Fibroblast of lung (primary cell): ENCODE data around the gene SDK1. TPM values are rescaled to one million over a fixed set of nuclear protein-coding genes. Genes with fewer than 3 reads are reported as not detected.

Experiments
- DNase-seq, 2 donors: peaks; one replicate each; pipeline versions ENCODE4 v3.0.0 to v3.0.0-alpha.2; 2010; ENCODE audit warnings: low read depth in 2 of 2
- H2AFZ ChIP-seq: 2 replicates; pipeline ENCODE4 v1.5.1; 2012; ENCODE audit warnings: low read length, control low read depth, inconsistent platforms
- H3K27ac ChIP-seq: 2 replicates; pipeline ENCODE4 v1.5.1; 2011; ENCODE audit warnings: low read length, control low read depth; ENCODE audit not compliant: insufficient read depth
- H3K27me3 ChIP-seq: 2 replicates; pipeline ENCODE4 v1.5.1; 2011; ENCODE audit warnings: mild to moderate bottlenecking, low read length; ENCODE audit not compliant: control insufficient read depth, insufficient read depth
- H3K36me3 ChIP-seq: 2 replicates; pipeline ENCODE4 v1.5.1; 2011; ENCODE audit warnings: low read length; ENCODE audit not compliant: control insufficient read depth, insufficient read depth
- H3K4me1 ChIP-seq: 2 replicates; pipeline ENCODE4 v1.5.1; 2011; ENCODE audit warnings: low read length; ENCODE audit not compliant: control insufficient read depth, insufficient read depth; ENCODE audit errors: extremely low read depth
- H3K4me2 ChIP-seq: 2 replicates; pipeline ENCODE4 v1.5.1; 2011; ENCODE audit warnings: low read length, control low read depth; ENCODE audit not compliant: insufficient read depth; ENCODE audit errors: extremely low read depth
- H3K4me3 ChIP-seq, 4 experiments: fragments of 200-600 bp in 1 of 4; sonication (generic) in 1 of 4; replicated peaks in 1 of 4; 2 replicates each; pipeline ENCODE4 v1.5.1; 2011 to 2016; ENCODE audit warnings: low read length in 4 of 4, low read depth in 3 of 4, mild to moderate bottlenecking in 3 of 4, control low read depth in 2 of 4, inconsistent platforms in 1 of 4, mixed read lengths in 1 of 4; ENCODE audit not compliant: insufficient read depth in 1 of 4; ENCODE audit errors: control extremely low read depth in 1 of 4
- H3K79me2 ChIP-seq: 2 replicates; pipeline ENCODE4 v1.5.1; 2012; ENCODE audit warnings: mild to moderate bottlenecking, low read length, inconsistent platforms; ENCODE audit not compliant: control insufficient read depth, insufficient read depth
- H3K9ac ChIP-seq: 2 replicates; pipeline ENCODE4 v1.5.1; 2011; ENCODE audit warnings: mild to moderate bottlenecking, low read length, control low read depth; ENCODE audit not compliant: insufficient read depth
- H3K9me3 ChIP-seq: 2 replicates; pipeline ENCODE4 v1.5.1; 2012; ENCODE audit warnings: low read depth, low read length; ENCODE audit not compliant: control insufficient read depth, insufficient read depth
- H4K20me1 ChIP-seq: 2 replicates; pipeline ENCODE4 v1.5.1; 2011; ENCODE audit warnings: low read length; ENCODE audit not compliant: control insufficient read depth, insufficient read depth; ENCODE audit errors: extremely low read depth
- CTCF ChIP-seq, 2 donors: IDR thresholded peaks in 1 of 2; conservative IDR thresholded peaks in 1 of 2; 1 replicate in 1 of 2; 2 replicates in 1 of 2; pipeline ENCODE4 v1.5.1; 2011 to 2012; ENCODE audit warnings: low read length in 2 of 2, control low read depth in 1 of 2, inconsistent platforms in 1 of 2, low read depth in 1 of 2, mild to moderate bottlenecking in 1 of 2
- EZH2 ChIP-seq: IDR thresholded peaks from 2 replicates; pipeline ENCODE4 v1.5.1; 2012; ENCODE audit warnings: low read length, control low read depth, mild to moderate bottlenecking; ENCODE audit errors: missing control alignments
- polyA plus RNA-seq, 2 donors: library from polyadenylated mRNA; depleted of rRNA in 1 of 2; stranded (reverse) in 1 of 2; unstranded in 1 of 2; fragments of >200 nt; gene quantifications; 2 replicates each; pipeline ENCODE4 v1.2.1, GENCODE V29; 2011 to 2012; ENCODE audit warnings: missing spikeins in 1 of 2
- total RNA-seq: library from RNA; depleted of rRNA; stranded (reverse); fragments of >200 nt; gene quantifications from 2 replicates; pipeline ENCODE4 v1.2.1, GENCODE V29; 2014

SDK1 gene
- total and polyA plus RNA-seq, 2 donors (not counting 1 experiment from before 2014, with no cell fraction given), result 1.0 to 8.6 TPM

- H2AFZ ChIP-seq, result no peak overlapping the region
Measured at GRCh38 chr7:3326246-3326645, 25.2 kb downstream of the SDK1 start.

GRCh38 chr7:3327099-3327498, 26.0 kb downstream of the SDK1 start:
- DNase-seq, result no peak
- Histone ChIP-seq H4K20me1 (no peaks in the 10 kb centered on the region), H3K4me3 (no peak overlapping the region), H3K27me3 (no peaks in the 10 kb centered on the region), H3K36me3 (no peaks in the 10 kb centered on the region), H3K79me2 (no peaks in the 10 kb centered on the region), H3K9ac (no peak overlapping the region), H2AFZ (no peak overlapping the region), H3K27ac (no peak overlapping the region), H3K4me1 (no peaks in the 10 kb centered on the region), H3K9me3 (no peaks in the 10 kb centered on the region), H3K4me2 (no peak overlapping the region)
- TF ChIP-seq EZH2, result no peak
- TF ChIP-seq CTCF (conservative IDR thresholded peaks at IDR 0.05 in 1 of 2, IDR thresholded peaks at IDR 0.05 in 1 of 2; ENCODE audit: low read depth in 1 of 2, low read length in 2 of 2), result no peak

More at GRCh38 chr7:3326246-3326645, 25.2 kb downstream of the SDK1 start:
- no peaks in the 10 kb centered on the region for H3K4me1 ChIP-seq
- H3K79me2 ChIP-seq, result no peaks in the 10 kb centered on the region
- no peak overlapping the region for H3K27ac ChIP-seq
- TF ChIP-seq CTCF (conservative IDR thresholded peaks at IDR 0.05 in 1 of 2, IDR thresholded peaks at IDR 0.05 in 1 of 2; ENCODE audit: low read depth in 1 of 2, low read length in 2 of 2) (no peak), EZH2 (no peak)
- H4K20me1 ChIP-seq, result no peaks in the 10 kb centered on the region
- DNase-seq, result peak in 1 of 2 donors; percentile 22
- H3K4me2 ChIP-seq, result no peak overlapping the region
- H3K9me3 ChIP-seq, result no peaks in the 10 kb centered on the region
- no peak overlapping the region for H3K4me3 ChIP-seq
- H3K36me3 ChIP-seq, result no peaks in the 10 kb centered on the region
- H3K27me3 ChIP-seq, result no peaks in the 10 kb centered on the region
- H3K9ac ChIP-seq, result no peak overlapping the region

- H3K4me1 ChIP-seq, result no peaks in the 10 kb centered on the region
- no peaks in the 10 kb centered on the region for H4K20me1 ChIP-seq
- H3K27me3 ChIP-seq, result no peaks in the 10 kb centered on the region
- no peak overlapping the region for H2AFZ ChIP-seq
- no peak overlapping the region for H3K4me2 ChIP-seq
- H3K9ac ChIP-seq, result no peak overlapping the region
- H3K79me2 ChIP-seq, result no peaks in the 10 kb centered on the region
- TF ChIP-seq CTCF (conservative IDR thresholded peaks at IDR 0.05 in 1 of 2, IDR thresholded peaks at IDR 0.05 in 1 of 2; ENCODE audit: low read depth in 1 of 2, low read length in 2 of 2) (no peak), EZH2 (no peak)
- DNase-seq, result no peak
- H3K27ac ChIP-seq, result no peak overlapping the region
- H3K36me3 ChIP-seq, result no peaks in the 10 kb centered on the region
- no peaks in the 10 kb centered on the region for H3K9me3 ChIP-seq
- H3K4me3 ChIP-seq, result no peak overlapping the region
Measured at GRCh38 chr7:3327655-3328054, 26.6 kb downstream of the SDK1 start.
